NCI-H446 treated with DMSO at 0.1 percent for 48 hours (cell line): Measurements from ENCODE around the gene MACROD2.

Source experiments
- DNase-seq: peaks from one replicate; lab custom pipeline; 2025; lab: John Stamatoyannopoulos, UW

Gene MACROD2

DNA sequence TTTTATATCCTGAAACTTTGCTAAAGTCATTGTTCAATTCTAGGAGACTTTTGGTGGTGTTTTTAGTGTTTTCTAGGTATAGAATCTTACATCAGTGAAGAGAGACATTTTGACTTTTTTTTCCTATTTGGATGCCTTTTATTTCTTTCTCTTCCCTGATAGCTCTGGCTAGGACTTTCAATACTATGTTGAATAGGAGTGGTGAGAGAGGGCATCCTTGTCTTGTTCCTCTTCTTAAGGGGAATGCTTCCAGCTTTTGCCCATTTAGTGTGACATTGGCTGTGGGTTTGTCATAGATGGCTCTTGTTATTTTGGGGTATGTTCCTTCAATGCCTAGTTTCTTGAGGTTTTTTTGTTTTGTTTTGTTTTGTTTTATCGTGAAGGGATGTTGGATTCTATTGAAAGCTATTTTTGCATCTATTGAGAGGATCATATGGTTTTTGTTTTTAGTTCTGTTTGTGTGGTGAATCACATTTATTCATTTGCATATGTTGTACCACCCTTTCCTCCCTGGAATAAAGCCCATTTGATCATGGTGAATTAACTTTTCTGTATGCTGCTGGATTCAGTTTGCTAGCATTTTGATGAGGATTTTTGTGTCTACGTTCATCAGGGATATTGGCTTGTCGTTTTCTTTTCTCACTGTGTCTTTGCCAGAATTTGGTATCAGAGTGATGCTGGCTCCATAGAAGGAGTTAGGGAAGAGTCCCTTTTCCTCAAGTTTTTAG is 882.1 kb downstream of the MACROD2 start:
- peak; percentile 8 for DNase-seq

GRCh38 chr20:14878676-14879019 is 883.3 kb downstream of the MACROD2 start:
- DNase-seq = no peak

DNA sequence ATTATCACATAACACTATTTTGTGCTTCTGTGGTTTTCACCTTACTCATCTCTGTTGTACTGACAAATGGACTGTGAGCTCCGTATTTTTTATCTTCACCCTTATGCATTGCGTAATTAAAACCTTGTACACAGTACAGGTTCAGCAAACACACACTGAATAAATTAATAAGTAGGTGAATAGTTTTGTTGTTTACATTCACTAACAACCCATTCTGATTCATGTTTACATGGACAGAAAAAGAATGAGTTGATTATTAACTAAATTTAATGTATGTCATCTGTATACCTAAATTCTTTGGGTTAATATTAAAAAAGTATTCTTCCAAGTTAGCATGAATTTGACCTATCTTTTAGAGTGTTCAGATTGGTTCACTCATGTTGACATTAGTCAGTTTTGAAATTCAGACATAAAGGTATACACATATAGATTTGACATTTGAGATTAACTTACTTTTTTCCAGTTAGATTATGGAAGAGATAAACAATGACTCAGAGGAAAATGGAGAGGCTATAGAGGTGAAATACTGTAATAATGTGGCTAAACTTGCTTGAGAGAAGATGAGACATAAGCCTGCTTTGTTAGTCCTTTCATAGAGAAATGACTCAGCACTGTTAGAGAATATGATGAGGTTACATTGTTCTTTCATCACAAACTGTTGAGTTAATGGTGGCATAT is 883.8 kb downstream of the MACROD2 start:
- DNase-seq = no peak

DNA sequence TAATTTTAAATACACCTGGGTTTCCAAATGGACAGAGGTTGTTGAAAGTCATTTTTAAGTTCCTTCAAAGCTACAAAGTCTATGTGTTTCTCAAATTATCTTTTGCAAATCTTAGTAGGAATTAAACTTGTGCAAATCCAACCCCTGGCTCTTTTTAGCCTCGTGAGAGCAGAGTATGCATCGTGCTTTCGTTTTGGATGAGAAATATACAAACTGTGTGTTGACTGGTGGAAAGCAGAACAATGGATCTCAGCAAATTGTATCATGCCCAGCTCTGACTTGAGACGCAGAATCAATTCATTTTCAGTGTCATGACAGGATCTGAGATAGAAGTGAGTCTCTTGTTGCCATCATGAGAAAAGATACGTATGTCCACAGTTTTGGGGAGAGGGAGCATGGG is 884.5 kb downstream of the MACROD2 start:
- DNase-seq = no peak

- no peak for DNase-seq
These were observed 886.2 kb downstream of the MACROD2 start for GRCh38 chr20:14881518-14881917.

DNA sequence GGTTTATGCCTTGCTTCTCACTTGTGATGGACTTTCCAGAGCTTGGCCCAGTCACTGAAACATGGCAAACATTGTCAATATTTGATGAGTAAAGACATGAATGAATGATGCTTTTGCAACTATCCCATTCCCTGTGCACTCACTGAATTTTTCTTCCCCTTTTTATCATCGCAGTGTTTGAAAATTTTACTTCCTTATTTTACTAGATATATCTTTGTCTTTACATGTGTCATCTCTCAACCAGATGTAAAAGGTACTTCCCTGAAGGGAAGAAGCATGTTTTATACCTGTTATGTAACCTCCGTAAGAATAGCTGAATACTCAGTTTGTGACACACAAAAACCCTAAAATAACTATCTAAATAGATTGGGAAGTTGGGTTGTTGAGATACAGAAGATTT is 886.8 kb downstream of the MACROD2 start:
- DNase-seq = no peak

DNA sequence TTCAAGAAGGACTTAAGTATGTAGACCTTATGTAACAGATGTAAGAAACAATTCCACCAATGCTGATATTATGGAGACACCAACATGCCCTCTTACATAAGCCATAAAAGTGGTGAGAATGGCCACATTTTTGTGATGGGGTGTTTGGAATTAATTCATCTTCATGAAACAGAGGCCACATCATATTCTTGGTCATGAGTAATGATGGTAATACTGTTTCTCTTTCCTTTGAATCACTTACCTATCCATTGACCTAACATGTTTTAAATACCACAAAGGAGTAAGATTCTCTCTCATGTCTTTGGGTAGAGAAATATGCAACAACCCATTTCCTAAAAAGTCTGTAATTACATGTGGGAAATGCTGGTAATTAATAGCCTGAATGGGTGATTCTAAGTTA is 887.5 kb downstream of the MACROD2 start:
- DNase-seq = no peak

GRCh38 chr20:14883324-14883723 is 888.0 kb downstream of the MACROD2 start:
- DNase-seq = no peak

DNA sequence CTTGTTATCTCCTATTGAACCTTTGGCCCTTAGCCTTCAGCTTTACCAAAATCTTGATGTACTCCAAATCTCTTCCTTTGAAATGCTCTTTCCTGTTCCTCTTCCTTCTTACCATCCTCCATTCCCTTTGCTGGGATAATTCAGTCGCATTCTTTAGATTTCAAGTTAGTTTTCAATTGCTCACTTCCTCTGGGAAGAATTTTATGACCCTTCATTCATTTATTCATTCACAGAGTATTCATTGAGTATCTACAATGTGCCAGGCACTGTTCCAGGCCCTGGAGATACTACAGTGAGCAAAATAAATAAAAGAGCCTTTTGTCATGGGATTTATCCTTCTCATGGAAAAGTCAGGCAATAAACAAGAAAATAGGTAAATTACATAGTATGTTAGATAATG is 890.3 kb downstream of the MACROD2 start:
- no peak for DNase-seq

DNA sequence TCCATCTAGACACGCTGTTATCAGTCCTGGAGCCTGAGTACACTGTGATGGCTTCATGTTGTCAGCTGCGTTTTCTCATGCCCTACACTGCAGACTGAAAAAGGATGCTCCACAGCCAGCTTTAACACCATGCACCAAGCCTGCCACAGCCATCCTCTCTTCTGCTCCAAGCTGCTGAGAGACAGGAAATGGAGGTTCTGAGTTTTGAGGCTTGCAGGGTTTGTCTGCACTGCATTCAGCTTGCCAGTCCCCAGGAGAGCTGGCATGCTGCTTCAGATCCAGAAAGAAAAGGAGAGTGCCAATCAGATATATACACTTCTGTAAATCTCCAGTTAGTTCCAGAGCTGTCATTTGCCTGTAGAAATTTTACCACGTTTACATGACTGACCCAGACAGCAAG is 892.8 kb downstream of the MACROD2 start:
- DNase-seq = peak; percentile 54

DNA sequence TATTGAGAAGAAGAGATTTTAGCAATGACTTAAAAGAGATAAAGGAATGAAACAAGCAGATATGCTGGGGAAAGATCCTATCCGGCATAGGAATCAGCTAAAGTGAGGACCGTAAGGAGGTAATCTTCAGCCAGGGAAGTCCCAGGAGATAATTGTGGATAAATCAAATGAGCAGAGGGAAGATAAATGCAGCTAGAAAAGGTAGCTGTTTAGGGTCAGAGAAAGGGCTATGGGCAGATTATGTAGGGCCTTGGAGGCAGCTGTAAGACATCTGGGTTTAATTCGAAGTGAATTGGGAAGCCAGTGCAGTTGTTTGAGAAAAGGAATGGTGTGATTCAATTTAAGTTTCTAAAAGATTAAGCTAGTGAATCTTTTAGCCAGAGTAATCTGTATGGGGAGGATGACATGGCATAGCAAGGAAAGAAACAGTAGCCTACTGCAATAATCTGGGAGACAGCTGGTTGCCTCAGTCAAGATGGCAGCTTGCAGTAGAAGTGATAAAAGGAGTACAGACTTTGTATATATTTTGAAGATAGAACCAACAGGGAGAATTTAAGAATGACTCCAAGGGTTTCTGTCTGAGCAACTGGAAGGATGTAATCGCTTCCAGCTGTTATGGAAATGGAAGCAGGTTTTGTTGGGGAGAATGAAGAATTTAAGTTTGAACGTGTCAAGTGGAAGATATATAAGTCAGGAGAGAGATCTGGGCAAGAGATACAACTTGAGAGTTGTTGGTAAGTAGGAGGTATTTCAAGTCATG is 894.4 kb downstream of the MACROD2 start:
- DNase-seq = no peak

DNA sequence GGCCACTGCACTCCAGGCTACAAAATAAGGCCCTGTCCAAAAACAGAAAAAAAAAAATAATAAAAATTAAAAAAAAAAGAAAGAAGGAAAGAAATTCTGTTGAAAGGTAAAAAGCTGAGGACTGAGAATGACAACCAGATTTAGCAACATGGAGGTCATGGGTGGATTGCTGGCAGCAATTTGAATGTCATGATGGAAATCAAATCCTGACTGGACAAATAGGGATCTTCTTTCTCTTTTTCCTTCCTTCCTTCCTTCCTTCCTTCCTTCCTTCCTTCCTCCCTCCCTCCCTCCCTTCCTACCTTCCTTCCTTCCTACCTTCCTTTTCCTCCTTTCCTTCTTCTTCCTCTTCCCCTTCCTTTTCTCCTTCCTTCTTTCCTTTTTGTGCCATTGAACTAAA is 895.4 kb downstream of the MACROD2 start:
- no peak for DNase-seq

DNA sequence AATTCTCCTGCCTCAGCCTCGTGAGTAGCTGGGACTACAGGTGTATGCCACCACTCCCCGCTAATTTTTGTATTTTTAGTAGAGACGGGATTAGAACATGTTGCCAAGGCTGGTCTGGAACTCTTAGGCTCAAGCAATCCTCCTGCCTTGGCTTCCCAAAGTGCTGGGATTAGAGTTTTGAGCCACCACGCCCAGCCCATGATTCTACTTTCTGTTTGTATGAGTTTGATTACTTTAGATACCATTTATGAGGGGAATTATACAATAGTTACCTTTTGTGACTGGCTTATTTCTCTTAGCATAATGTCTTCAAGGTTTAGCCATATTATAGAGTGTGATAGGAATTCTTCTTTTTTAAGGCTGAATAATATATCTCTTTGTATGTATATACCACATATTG is 897.5 kb downstream of the MACROD2 start:
- no peak for DNase-seq

- DNase-seq = peak; percentile 71
These were observed 901.3 kb downstream of the MACROD2 start for GRCh38 chr20:14896569-14896968.

GRCh38 chr20:14897608-14898007 is 902.3 kb downstream of the MACROD2 start:
- DNase-seq = no peak

GRCh38 chr20:14902432-14903089 is 907.2 kb downstream of the MACROD2 start:
- DNase-seq = no peak

DNA sequence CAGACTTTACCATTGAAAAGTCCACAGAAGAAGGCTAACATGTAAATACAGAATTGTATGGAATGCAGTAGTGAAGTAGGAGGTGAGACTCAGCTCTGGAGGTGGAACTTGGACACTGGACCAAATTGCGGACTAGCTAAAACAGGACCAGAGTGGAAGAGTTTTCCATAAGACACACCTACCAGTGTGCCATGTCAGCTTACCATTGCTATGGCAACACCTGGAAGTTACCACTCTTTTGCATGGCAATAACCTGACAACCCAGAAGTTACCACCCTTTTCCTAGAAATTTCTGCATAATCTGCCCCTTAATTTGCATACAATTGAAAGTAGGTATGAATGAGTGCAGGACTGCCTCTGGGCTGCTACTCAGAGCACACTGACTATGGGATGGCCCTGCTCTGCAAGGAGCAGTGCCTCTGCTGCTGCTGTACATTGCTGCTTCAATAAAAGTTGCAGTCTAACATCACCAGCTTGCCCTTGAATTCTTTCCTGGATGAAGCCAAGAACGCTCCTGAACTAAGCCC is 911.7 kb downstream of the MACROD2 start:
- no peak for DNase-seq

- DNase-seq = no peak
These were observed 914.8 kb downstream of the MACROD2 start for GRCh38 chr20:14910126-14910525.

GRCh38 chr20:14913896-14914620 is 918.7 kb downstream of the MACROD2 start:
- DNase-seq = no peak

DNA sequence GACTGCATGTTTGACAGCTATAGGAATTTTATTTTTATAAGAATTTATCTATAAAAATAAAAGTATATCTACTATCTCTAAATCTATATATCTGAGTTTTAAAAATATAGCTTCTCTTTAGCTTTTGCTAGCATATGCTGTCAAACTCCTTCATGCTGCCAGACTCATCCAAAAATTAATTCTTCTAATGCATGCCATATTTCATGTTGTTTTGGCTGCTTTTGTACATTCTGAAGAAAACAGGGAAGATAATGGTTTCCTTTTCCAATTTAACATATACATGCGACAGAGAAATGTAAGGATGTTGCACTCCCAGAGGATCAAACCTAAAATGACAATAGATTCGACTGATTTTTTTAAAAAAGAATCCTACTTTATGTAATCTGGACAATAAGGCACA is 919.3 kb downstream of the MACROD2 start:
- no peak for DNase-seq

- peak; percentile 46 for DNase-seq
These were observed 920.0 kb downstream of the MACROD2 start for GRCh38 chr20:14915356-14915755.
